HAP-1 (cell line): ENCODE measurements around the gene ECE2.
A peak's percentile ranks its signal among the peaks of the same experiment; 100 is the strongest.
"Not testable (repeated sequence)": the region's sequence is repeated elsewhere in the genome, so short reads cannot be mapped to it uniquely, and the experiment has no call there.

Source experiments
- DNase-seq, 2 experiments: peaks; one replicate each; pipeline ENCODE4 v3.0.0-alpha.2; 2016 to 2020; ENCODE audit warnings: low spot score in 2 of 2
- H3K27me3 ChIP-seq: fragments of 250-450 bp; sonication (Bioruptor Pico); 2 replicates; pipeline ENCODE4 v1.5.1; 2020; ENCODE audit warnings: low read depth, mild to moderate bottlenecking, moderate library complexity
- H3K36me3 ChIP-seq: fragments of 250-450 bp; sonication (Bioruptor Pico); replicated peaks from 2 replicates; pipeline ENCODE4 v1.5.1; 2020; ENCODE audit warnings: mild to moderate bottlenecking
- H3K4me1 ChIP-seq: fragments of 250-450 bp; sonication (Bioruptor Pico); 2 replicates; pipeline ENCODE4 v1.5.1; 2020; ENCODE audit warnings: mild to moderate bottlenecking
- H3K4me3 ChIP-seq: fragments of 250-450 bp; sonication (Bioruptor Pico); 2 replicates; pipeline ENCODE4 v1.5.1; 2020; ENCODE audit warnings: mild to moderate bottlenecking, moderate library complexity
- H3K9me3 ChIP-seq: fragments of 250-450 bp; sonication (Bioruptor Pico); 2 replicates; pipeline ENCODE4 v1.5.1; 2020; ENCODE audit warnings: mild to moderate bottlenecking, moderate library complexity
- in situ Hi-C: fragments of 300-500 bp; cut with MboI; formaldehyde crosslinking; loops from 3 replicates; pipeline ENCODE4 v1.14.3; 2020; ENCODE audit warnings: low sequenced_read_pairs, inconsistent platforms, mixed read lengths

The ECE2 gene

GRCh38 chr3:184250167-184250828 lies 25.5 kb upstream of the ECE2 start:
- peaks cover 4% of the 10 kb centered on the region for H3K36me3 ChIP-seq
- in situ Hi-C loops: no loop called here
- H3K9me3 ChIP-seq: no peaks in the 10 kb centered on the region

DNA sequence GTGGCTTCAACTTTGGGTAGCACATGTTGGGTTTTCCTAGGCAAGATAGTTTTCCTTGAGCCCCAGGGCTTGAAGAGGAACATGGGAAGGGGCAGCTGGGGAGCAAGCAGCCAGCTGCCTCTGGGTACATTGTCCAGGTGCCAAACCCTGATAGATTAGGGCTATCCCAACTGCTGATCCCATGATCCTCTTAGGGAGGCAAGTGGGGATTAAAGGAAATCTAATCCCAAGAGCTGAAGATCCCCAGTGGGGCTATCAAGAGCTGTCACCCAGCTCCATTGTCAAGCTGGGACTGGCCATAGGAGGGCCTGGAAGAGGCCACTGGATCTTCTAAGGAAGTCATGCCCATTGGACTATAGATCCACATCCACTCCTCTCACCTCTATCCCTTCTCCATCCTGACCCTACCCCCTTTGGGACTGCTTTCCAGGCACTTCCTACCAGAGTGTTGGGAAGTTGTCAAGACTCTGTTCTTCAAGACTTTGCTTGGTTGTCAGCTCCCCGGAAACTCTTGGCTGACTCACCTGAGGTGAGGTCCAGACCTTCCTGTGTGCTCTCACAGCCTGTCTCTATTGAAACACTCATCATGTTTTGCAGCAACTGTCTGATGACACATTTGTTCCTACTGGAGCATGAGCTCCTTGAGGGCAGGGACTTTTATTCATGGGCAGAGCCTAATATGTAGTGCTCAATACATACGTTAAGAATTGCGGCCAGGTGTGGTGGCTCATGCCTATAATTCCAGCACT lies 20.4 kb upstream of the ECE2 start:
- in situ Hi-C loops: no loop called here

More at GRCh38 chr3:184250167-184250828, 25.5 kb upstream of the ECE2 start:
- peaks cover 6% of the 10 kb centered on the region for H3K4me1 ChIP-seq
- peak; percentile 89 to 95 for DNase-seq
- H3K27me3 ChIP-seq: no peaks in the 10 kb centered on the region
- H3K4me3 ChIP-seq: peak overlapping the region; percentile 95

DNA sequence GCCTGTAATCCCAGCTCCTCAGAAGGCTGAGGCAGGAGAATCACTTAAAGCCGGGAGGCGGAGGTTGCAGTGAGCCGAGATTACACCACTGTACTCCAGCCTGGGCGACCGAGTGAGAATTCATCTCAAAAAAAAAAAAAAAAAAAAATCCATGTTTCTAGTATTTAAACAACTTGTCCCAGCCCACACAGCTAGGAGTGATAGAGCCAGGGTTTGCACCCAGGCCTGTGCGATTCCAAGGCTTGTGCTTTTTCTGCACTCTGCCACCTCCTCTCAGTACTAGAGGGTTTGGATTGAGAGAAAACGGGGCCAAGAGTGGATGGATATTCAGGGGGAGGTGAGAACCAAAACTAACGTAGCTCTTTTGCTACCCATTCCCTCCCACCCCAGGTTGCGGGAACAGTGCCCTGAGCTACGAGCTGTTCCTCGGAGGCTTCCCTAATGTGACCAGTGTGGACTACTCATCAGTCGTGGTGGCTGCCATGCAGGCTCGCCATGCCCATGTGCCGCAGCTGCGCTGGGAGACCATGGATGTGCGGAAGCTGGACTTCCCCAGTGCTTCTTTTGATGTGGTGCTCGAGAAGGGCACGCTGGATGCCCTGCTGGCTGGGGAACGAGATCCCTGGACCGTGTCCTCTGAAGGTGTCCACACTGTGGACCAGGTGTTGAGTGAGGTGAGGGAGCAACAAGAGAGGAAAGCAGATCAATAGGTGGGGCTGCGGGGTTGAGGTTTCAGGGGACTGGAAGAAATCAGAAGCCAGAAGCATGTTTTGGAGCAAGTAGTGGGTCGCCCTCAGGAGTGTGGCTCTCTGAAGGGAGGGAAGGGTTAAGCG lies 18.5 kb upstream of the ECE2 start:
- Histone ChIP-seq H3K9me3 (no peaks in the 10 kb centered on the region), H3K36me3 (no peaks in the 10 kb centered on the region), H3K4me1 (peaks cover 8% of the 10 kb centered on the region), H3K4me3 (no peak overlapping the region), H3K27me3 (peaks cover 13% of the 10 kb centered on the region)
- DNase-seq: no peak
- in situ Hi-C loops: no loop called here

More for the DNA sequence above, 20.4 kb upstream of the ECE2 start:
- peaks cover 2% of the 10 kb centered on the region; the same call in 1 of the 2 replicates for H3K4me1 ChIP-seq
- H3K9me3 ChIP-seq: no peaks in the 10 kb centered on the region
- H3K36me3 ChIP-seq: no peaks in the 10 kb centered on the region
- H3K4me3 ChIP-seq: no peak overlapping the region
- no peak for DNase-seq
- H3K27me3 ChIP-seq: peaks cover 4% of the 10 kb centered on the region

DNA sequence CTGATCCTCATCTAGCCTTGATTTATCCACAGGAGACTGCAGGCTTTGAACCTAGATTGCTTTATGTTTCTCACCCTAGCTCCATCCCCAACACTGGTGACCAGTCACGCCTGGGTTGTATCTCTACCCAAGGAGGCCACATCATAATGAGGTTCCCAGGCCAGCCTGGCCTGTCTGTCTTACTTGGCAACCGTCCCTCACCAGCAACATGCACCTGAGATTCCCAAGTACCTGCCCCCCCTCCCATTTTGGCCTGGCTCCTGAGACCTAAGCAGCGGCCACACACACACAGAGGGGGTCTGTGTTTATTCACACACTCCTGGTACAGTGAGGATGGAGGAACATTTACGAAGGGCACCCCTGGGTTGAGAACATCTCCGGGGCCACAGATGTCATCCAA lies 16.9 kb upstream of the ECE2 start:
- Histone ChIP-seq H3K27me3 (peaks cover 13% of the 10 kb centered on the region), H3K4me3 (no peak overlapping the region), H3K9me3 (no peaks in the 10 kb centered on the region), H3K36me3 (no peaks in the 10 kb centered on the region), H3K4me1 (peaks cover 8% of the 10 kb centered on the region)
- in situ Hi-C loops: no loop called here
- no peak for DNase-seq

DNA sequence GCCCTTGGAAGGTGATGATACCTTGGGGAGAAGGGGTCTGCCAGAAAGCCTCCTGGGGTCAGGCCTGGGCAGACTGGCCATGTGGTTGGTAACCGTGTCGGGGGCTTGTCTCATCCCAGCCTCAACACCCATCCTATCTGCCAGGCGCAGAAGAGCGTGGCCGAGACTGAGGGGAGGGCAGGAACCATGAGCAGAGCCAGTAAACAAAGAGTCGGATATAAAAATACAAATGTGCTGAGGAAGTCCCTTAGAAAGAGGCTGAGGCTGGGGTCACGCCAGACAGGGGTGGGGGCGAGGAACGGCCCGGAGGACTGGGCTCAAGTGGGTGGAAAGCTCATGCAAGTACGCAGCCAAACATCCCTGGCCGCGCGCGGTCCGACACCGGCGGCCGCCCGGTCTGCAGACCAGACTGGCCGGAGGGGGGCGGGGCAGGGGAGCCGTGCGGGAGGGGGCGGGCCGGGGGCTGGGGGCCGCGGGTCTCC lies 16.4 kb upstream of the ECE2 start:
- in situ Hi-C loops: no loop called here
- H3K36me3 ChIP-seq: no peaks in the 10 kb centered on the region
- H3K9me3 ChIP-seq: no peaks in the 10 kb centered on the region
- DNase-seq: no peak
- H3K27me3 ChIP-seq: peaks cover 13% of the 10 kb centered on the region
- peaks cover 8% of the 10 kb centered on the region for H3K4me1 ChIP-seq
- H3K4me3 ChIP-seq: no peak overlapping the region

DNA sequence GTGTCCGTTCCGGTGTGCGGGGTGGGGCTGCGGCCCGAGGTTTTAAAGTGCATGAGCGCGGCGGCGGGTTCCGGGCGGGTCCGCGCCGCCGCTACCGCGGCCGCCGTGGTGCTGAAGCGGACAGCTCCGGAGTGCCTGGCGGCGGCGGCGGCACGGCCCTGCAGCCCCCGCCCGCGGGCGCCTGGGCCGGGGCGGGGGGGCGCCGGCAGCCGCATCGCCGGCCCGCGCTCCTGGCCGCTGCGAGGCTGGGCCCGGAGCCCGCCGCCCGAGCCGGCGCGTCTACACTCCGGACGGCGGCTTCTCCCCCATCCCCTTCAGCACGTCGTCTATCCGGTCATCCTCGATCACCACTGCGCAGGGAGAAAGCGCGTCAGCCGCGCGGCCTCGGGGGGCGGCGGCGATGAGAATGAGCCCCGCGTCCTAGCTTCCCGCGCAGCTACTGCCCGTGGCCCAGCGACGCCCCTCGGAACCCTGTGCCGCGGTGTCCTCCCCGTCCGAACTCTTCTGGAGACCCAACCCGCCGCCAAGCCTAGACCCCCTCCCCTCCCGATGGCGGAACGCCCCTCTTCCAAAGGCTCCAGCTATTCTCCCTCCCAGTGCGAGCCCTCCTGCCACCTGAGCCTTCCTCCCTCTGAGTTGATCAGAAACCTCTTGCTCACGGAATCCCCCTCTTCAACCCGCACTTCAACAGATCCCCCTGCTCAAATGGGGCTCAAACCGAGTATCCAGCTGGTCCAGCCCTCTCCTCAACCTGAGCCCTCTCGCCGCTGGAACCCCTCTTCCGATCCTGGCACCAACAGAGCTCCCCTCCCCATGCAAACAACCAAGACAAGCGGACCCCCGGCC lies 15.7 kb upstream of the ECE2 start:
- Histone ChIP-seq H3K4me1 (peaks cover 8% of the 10 kb centered on the region), H3K9me3 (no peaks in the 10 kb centered on the region), H3K36me3 (no peaks in the 10 kb centered on the region), H3K27me3 (peaks cover 13% of the 10 kb centered on the region), H3K4me3 (peak overlapping the region; percentile 37)
- peak in 1 of 2 experiments; percentile 62 for DNase-seq
- in situ Hi-C loops: no loop called here

DNA sequence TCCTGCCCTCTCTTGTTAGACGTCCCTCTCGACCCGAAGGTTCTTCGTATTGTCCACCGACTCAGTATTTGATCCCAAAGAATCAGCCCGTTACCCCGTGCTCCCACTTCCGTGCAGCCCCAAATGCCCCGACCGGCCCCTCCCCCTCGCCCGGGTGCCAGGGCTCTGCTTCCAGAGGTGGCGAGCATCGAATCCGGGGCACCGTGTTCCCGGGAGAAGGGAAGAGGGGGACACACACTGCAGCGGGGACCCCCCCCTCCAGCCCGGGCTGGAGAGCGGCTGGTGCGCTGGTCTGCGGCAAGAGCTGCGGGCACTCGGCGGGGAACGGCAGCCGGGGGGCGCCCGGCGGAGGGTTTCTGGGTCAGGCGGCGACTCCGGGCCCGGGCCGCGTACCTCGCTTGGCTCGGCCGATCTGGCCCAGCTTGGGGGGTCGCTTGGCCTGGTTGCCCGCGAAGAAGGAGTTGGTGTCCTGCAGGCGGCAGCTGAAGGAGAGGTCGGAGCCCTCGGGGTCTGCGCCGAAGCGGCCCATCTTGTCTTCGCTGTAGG lies 15.0 kb upstream of the ECE2 start:
- H3K27me3 ChIP-seq: peaks cover 13% of the 10 kb centered on the region
- peak in 1 of 2 experiments; percentile 34 for DNase-seq
- H3K9me3 ChIP-seq: no peaks in the 10 kb centered on the region
- H3K4me1 ChIP-seq: peaks cover 8% of the 10 kb centered on the region
- H3K4me3 ChIP-seq: peak overlapping the region; percentile 37
- in situ Hi-C loops: no loop called here
- H3K36me3 ChIP-seq: no peaks in the 10 kb centered on the region

DNA sequence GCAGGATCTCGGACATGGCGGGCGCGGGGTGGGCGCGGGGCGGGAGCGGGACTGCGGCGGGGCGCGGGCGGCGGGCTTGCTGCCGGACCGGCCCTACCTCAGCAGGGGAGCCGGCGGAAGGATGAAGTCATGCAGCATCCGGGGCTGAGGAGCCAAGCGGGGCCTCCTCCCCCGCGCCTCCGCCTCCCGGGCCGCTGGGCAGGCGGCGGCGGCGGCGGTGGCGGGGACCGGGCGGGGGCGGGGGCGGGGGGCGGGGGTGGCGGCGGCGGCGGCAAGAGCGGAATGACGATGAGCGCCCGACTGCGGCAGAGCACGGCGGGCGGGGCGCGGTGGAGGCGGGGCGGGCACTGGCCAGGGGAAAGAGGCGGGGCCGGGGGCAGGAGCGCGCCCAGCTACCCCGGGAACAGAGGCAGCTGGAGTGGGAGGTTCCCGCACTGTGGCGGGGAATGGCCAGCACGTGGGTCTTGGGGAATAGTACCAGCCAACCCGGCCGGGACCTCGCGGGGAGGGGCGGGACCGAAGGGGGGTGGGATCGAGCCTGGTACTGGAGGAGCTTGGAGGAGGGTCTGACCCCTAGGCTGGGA lies 14.5 kb upstream of the ECE2 start, which contains the start of gene CAMK2N2:
CAMK2N2 (minus strand) TSS at position 284 of the 584 bp plus-strand sequence; CDS start at position 16, 268 bp downstream.
- Histone ChIP-seq H3K36me3 (no peaks in the 10 kb centered on the region), H3K4me3 (peak within 1 kb of the TSS; percentile 37), H3K27me3 (peaks cover 13% of the 10 kb centered on the region), H3K9me3 (no peaks in the 10 kb centered on the region), H3K4me1 (peaks cover 8% of the 10 kb centered on the region)
- peak; percentile 76 to 90 for DNase-seq
- in situ Hi-C loops: no loop called here

- peaks cover 8% of the 10 kb centered on the region for H3K4me1 ChIP-seq
- DNase-seq: no peak
- no peaks in the 10 kb centered on the region for H3K9me3 ChIP-seq
- no peaks in the 10 kb centered on the region for H3K36me3 ChIP-seq
- H3K27me3 ChIP-seq: peaks cover 13% of the 10 kb centered on the region
- H3K4me3 ChIP-seq: peak overlapping the region; percentile 34
- in situ Hi-C loops: no loop called here
Observed at GRCh38 chr3:184261854-184262763, 13.7 kb upstream of the ECE2 start.

DNA sequence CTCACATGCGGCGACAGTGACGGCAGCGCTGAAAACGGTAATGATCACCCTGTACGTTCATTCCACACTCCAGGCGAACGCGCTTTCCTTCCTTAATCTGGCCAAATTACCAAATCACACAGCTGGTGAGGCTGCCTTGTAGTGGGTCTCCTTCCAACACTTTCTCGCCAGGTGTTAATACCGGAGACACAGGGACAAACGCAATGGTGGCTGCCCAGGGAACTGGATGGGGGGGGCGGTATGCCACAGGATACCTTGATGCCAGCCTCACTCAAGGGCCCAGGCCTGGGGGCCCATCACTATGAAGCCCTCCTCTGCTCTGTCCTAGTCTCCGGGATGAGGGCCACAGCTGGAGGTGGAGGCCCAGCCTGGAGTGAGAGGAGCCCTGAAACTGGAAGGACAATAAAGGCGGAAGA lies 13.1 kb upstream of the ECE2 start:
- no peak for DNase-seq
- Histone ChIP-seq H3K27me3 (peaks cover 13% of the 10 kb centered on the region), H3K4me1 (peaks cover 8% of the 10 kb centered on the region), H3K9me3 (no peaks in the 10 kb centered on the region), H3K36me3 (no peaks in the 10 kb centered on the region), H3K4me3 (peak overlapping the region; percentile 34; the same call in 1 of the 2 replicates)
- in situ Hi-C loops: no loop called here

DNA sequence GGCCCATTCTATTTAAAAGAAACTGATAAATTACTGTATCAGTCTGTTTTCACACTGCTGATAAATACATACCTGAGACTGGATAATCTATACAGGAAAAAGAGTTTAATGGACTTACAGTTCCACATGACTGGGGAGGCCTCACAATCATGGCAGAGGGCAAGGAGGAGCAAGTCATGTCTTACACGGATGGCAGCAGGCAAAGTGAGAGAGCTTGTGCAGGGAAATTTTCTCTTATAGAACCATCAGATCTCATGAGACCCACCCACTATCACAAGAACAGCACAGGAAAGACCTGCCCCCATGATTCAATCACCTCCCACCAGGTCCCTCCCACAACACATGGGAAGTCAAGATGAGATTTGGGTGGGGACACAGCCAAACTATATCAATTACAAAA lies 8.6 kb upstream of the ECE2 start:
- DNase-seq, H3K27me3 ChIP-seq, H3K9me3 ChIP-seq, H3K4me3 ChIP-seq, H3K36me3 ChIP-seq, H3K4me1 ChIP-seq, in situ Hi-C loops: not testable (repeated sequence)

- Histone ChIP-seq H3K4me3 (no peak overlapping the region), H3K4me1 (no peaks in the 10 kb centered on the region), H3K36me3 (no peaks in the 10 kb centered on the region), H3K27me3 (no peaks in the 10 kb centered on the region), H3K9me3 (no peaks in the 10 kb centered on the region)
- in situ Hi-C loops: no loop called here
- DNase-seq: no peak
Observed at GRCh38 chr3:184272269-184272668, 3.6 kb upstream of the ECE2 start.
